Skeletal muscle satellite cell (primary cell): ENCODE measurements around the gene EPB42. TPM values are rescaled to one million over a fixed set of nuclear protein-coding genes. Genes with fewer than 3 reads are reported as not detected.

Experiments
- H3K27me3 ChIP-seq: 2 replicates; pipeline ENCODE4 v1.7.0; 2013; ENCODE audit warnings: low read length; ENCODE audit not compliant: control insufficient read depth, insufficient read depth
- H3K36me3 ChIP-seq: 2 replicates; pipeline ENCODE4 v1.7.0; 2013; ENCODE audit warnings: mild to moderate bottlenecking, control low read depth, low read length; ENCODE audit not compliant: insufficient read depth
- H3K4me1 ChIP-seq: 2 replicates; pipeline ENCODE4 v1.7.0; 2013; ENCODE audit warnings: low read length; ENCODE audit not compliant: control insufficient read depth, insufficient read depth
- H3K4me2 ChIP-seq: 2 replicates; pipeline ENCODE4 v1.7.0; 2013; ENCODE audit warnings: mild to moderate bottlenecking, low read length
- H3K4me3 ChIP-seq: 2 replicates; pipeline ENCODE4 v1.7.0; 2013; ENCODE audit warnings: low read length
- H3K9ac ChIP-seq: 2 replicates; pipeline ENCODE4 v1.7.0; 2013; ENCODE audit warnings: mild to moderate bottlenecking, low read depth, low read length, moderate library complexity
- H3K9me3 ChIP-seq: replicated peaks from 2 replicates; pipeline ENCODE4 v1.7.0; 2013; ENCODE audit warnings: mild to moderate bottlenecking, control low read depth, low read length
- total RNA-seq: library from RNA; depleted of rRNA; stranded (reverse); fragments of >200 nt; gene quantifications from 2 replicates; pipeline ENCODE4 v1.2.3, GENCODE V29; 2012; rRNA removed

EPB42 gene
- not detected in 2 replicates for total RNA-seq

DNA sequence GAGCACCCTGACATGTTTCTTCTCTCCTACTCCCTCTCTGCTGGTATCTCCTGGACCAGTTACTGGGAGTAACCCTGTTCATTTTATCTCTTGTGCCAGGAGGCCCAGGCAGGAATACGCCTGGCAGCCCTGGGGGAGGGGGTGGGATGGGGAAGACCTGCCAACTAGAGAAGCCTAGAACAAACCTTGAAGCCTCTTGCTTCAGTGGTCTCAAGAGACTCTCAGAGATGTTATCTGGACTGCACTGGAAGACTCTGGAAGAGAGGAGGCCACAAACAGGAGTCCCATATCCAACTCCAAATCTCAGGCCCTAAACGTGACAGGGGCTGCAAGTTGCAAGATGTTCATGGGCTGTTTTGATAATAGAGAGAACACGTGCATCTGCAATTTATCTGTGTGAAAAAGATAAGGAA is at the start of gene EPB42:
EPB42 (minus strand) TSS at position 28 of the 413 bp plus-strand sequence. CDS start 193 bp downstream, outside the sequence.
- Histone ChIP-seq H3K9ac (no peak within 1 kb of the TSS), H3K36me3 (no peaks in the 10 kb centered on the region), H3K27me3 (peaks cover 59% of the 10 kb centered on the region), H3K4me2 (no peak within 1 kb of the TSS), H3K4me1 (no peaks in the 10 kb centered on the region), H3K4me3 (no peak within 1 kb of the TSS), H3K9me3 (no peaks in the 10 kb centered on the region)

- H3K4me1 ChIP-seq, result peaks cover 8% of the 10 kb centered on the region
- H3K27me3 ChIP-seq, result peaks cover 66% of the 10 kb centered on the region
- H3K9ac ChIP-seq, result no peak overlapping the region
- no peaks in the 10 kb centered on the region for H3K9me3 ChIP-seq
- no peaks in the 10 kb centered on the region for H3K36me3 ChIP-seq
- no peak overlapping the region for H3K4me2 ChIP-seq
- no peak overlapping the region for H3K4me3 ChIP-seq
These were observed 49.4 kb upstream of the EPB42 start for GRCh38 chr15:43270113-43270665.

DNA sequence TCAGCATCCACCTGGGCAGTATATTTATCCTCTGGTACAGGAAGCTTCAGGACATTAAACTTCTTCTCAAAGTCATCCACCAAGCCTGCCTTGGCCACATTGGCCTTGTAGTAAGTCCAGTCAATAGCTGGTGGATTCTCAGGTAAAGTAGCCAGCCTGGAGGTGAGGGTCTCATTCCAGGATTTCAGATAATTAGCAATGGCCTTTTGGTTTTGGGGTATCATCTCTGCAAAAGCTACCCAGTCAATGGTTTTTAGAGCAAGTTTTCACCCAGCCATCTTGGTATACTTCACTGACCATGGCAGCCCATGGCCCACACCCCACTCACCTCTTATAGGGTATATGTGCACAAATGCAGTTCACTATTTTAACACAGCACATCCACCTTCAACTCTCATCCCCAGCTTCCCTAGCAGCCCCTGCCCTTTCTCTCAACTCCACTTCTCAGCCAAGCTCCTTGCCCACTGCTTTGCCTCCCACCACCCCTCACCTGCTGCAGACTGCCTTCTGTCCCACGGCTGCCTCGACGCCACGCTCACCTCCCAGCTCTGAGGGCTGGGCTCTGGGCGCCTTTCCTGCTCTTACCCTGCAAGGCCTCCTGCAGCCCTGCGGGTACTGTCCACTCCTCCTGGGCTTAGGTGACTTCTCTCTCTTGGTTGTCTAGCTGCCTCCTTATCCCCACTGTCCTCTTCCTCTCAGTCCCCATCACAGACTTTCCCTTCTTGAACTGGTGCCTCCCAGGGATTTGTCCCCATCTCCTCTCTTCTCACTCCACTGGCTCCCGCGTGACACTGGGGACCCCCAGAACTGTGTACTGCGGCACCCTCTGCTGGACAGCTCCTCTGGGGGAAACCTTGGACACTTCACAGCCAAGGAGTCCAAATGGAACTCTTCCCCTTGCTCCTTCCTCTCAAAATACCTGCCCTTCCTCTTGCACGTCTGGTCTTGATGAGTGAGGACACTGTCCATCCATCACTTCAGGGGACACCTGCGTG is 47.6 kb upstream of the EPB42 start:
- Histone ChIP-seq H3K27me3 (peaks cover 79% of the 10 kb centered on the region), H3K36me3 (no peaks in the 10 kb centered on the region), H3K4me3 (no peak overlapping the region), H3K4me1 (no peaks in the 10 kb centered on the region), H3K9me3 (no peaks in the 10 kb centered on the region), H3K4me2 (no peak overlapping the region), H3K9ac (no peak overlapping the region)

DNA sequence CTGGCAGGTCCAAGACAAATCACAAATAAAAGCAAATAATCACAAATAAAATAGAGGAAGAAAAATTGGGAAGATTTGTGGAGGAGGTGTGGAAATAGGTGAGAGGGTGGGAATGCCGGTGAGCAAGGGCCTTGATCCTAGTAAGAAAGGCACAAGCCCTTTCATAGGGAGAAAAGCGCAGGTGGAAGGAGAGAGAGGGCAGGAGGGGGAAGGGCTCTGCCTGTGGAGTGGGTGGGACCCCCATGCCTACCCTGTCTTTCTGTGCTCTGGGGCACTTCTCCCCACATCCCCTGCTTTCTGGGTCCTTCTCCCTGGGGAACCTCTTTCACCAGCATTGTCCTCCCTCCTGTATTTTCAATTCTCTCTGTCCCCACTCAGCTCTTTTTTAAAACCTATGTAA is 46.6 kb upstream of the EPB42 start:
- Histone ChIP-seq H3K4me3 (no peak overlapping the region), H3K4me2 (no peak overlapping the region), H3K9ac (no peak overlapping the region)

GRCh38 chr15:43266834-43267233 is 46.0 kb upstream of the EPB42 start, which contains the start of gene TGM5:
TSS of gene TGM5 (minus strand) at chr15:43266928. CDS start at chr15:43266849, 79 bp downstream.
- no peaks in the 10 kb centered on the region for H3K4me1 ChIP-seq
- H3K9ac ChIP-seq, result no peak within 1 kb of the TSS
- peaks cover 81% of the 10 kb centered on the region for H3K27me3 ChIP-seq

More for the DNA sequence above, 46.6 kb upstream of the EPB42 start:
- no peaks in the 10 kb centered on the region for H3K9me3 ChIP-seq
- H3K27me3 ChIP-seq, result peaks cover 79% of the 10 kb centered on the region
- no peaks in the 10 kb centered on the region for H3K4me1 ChIP-seq
- H3K36me3 ChIP-seq, result no peaks in the 10 kb centered on the region

DNA sequence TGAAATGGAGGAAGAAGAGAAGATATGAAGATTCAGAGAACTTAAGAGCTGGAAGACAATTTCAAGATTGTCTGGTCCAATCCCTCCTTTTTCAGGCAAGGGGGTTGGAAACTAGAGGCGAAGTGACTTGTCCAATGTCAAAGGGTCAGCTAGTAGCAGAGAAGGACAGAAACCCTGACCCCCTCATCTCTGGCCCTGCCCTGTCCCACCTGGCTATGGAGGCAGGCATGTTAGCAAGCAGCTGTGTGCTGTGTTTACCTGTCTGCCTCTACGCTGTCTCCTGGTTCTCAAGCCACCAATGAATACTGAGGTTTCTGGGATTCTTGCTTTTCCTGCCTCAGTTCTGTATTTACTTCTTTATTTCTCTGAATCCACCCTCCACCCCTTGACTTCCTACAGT is 45.6 kb upstream of the EPB42 start:
- Histone ChIP-seq H3K4me1 (no peaks in the 10 kb centered on the region), H3K9ac (no peak overlapping the region), H3K9me3 (no peaks in the 10 kb centered on the region), H3K4me3 (no peak overlapping the region), H3K36me3 (no peaks in the 10 kb centered on the region), H3K27me3 (peaks cover 82% of the 10 kb centered on the region), H3K4me2 (no peak overlapping the region)

More at GRCh38 chr15:43266834-43267233, 46.0 kb upstream of the EPB42 start, which contains the start of gene TGM5:
- H3K9me3 ChIP-seq, result no peaks in the 10 kb centered on the region
- H3K36me3 ChIP-seq, result no peaks in the 10 kb centered on the region
- H3K4me2 ChIP-seq, result no peak within 1 kb of the TSS
- H3K4me3 ChIP-seq, result no peak within 1 kb of the TSS

DNA sequence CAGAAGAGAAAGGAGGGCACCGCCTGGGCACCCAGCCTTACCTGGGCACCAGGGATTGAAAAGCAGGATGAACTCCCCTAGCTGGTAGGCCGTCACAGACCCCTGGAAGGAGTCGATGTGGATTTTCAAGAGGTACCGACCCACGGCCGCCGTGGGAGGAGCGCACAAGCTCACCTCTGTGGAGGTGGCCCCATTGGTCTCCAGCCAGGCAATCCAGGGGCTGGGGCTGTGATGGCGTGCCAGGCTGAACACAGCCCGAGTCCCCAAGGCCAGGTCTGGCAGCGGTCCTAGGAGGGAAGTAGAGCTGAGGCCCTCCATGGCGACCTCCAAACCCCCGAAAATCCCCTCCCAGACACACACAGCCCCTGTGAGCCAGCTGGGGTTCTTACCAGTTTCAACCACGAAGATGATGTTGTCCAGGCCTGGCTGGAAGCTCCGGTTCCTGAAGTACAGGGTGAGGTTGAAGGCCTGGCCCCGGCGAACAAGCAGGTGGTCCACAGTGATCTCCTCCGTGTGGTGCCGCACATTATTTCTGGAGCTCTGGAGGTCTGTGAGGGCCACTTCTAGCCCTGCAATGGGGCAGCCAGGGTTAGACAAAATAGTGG is 39.3 kb upstream of the EPB42 start:
- H3K4me2 ChIP-seq, result no peak overlapping the region
- H3K9me3 ChIP-seq, result no peaks in the 10 kb centered on the region
- no peak overlapping the region for H3K9ac ChIP-seq
- H3K4me3 ChIP-seq, result no peak overlapping the region
- no peaks in the 10 kb centered on the region for H3K36me3 ChIP-seq
- H3K27me3 ChIP-seq, result peaks cover 66% of the 10 kb centered on the region
- H3K4me1 ChIP-seq, result no peaks in the 10 kb centered on the region

GRCh38 chr15:43258781-43259180 is 38.0 kb upstream of the EPB42 start:
- peaks cover 63% of the 10 kb centered on the region for H3K27me3 ChIP-seq
- no peaks in the 10 kb centered on the region for H3K9me3 ChIP-seq
- H3K9ac ChIP-seq, result no peak overlapping the region
- H3K4me3 ChIP-seq, result no peak overlapping the region
- no peaks in the 10 kb centered on the region for H3K4me1 ChIP-seq
- no peaks in the 10 kb centered on the region for H3K36me3 ChIP-seq
- no peak overlapping the region for H3K4me2 ChIP-seq

- peaks cover 62% of the 10 kb centered on the region for H3K27me3 ChIP-seq
- H3K9me3 ChIP-seq, result no peaks in the 10 kb centered on the region
- no peak overlapping the region for H3K4me2 ChIP-seq
- H3K9ac ChIP-seq, result no peak overlapping the region
- H3K36me3 ChIP-seq, result no peaks in the 10 kb centered on the region
- H3K4me1 ChIP-seq, result no peaks in the 10 kb centered on the region
- no peak overlapping the region for H3K4me3 ChIP-seq
These were observed 35.5 kb upstream of the EPB42 start for GRCh38 chr15:43256341-43256740.

DNA sequence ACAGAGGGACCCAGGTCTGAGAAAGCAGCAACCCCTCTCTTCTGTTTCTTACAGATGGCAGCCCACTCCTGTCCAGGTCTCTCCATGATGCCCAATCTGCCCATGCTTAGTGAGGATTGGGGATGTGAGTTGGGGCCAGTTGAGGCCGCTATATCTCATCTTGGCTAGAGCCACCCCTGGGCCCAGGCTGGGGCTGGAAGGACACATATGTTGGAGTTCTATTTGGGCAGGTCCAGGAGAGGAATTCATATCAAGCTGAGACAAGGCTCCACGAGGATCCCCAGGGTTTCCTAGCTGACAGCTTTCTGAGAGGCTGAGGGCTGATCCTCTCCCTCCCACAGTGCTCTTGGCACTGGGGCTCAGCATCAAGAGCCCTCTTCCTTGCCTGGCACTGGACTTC is 34.6 kb upstream of the EPB42 start:
- peaks cover 58% of the 10 kb centered on the region for H3K27me3 ChIP-seq
- H3K4me3 ChIP-seq, result no peak overlapping the region
- no peak overlapping the region for H3K9ac ChIP-seq
- no peaks in the 10 kb centered on the region for H3K36me3 ChIP-seq
- no peak overlapping the region for H3K4me2 ChIP-seq
- H3K9me3 ChIP-seq, result no peaks in the 10 kb centered on the region
- H3K4me1 ChIP-seq, result no peaks in the 10 kb centered on the region
